GM23338 (cell line): ENCODE data around the gene MIDN. TPM values are rescaled to one million over a fixed set of nuclear protein-coding genes. Genes with fewer than 3 reads are reported as not detected.

Experiments used
- ATAC-seq: fragments of 200-7000 bp; cut with Tn5 transposase; 3 replicates; pipeline ENCODE4 v1.9.1; 2020
- DNase-seq: peaks from one replicate; pipeline ENCODE4 v3.0.0-alpha.2; 2015; ENCODE audit warnings: low spot score
- H2AFZ ChIP-seq: fragments of 200-600 bp; sonication (generic); 2 replicates; pipeline ENCODE4 v1.8.0; 2016; ENCODE audit warnings: antibody characterized with exemption, mild to moderate bottlenecking, moderate library complexity
- H3F3A ChIP-seq: fragments of 200-600 bp; sonication (generic); replicated peaks from 2 replicates; pipeline ENCODE4 v1.8.0; 2017; ENCODE audit warnings: antibody characterized with exemption, mixed run types, low read depth
- H3K27ac ChIP-seq: fragments of 200-600 bp; sonication (generic); 2 replicates; pipeline ENCODE4 v1.6.1; 2016; ENCODE audit warnings: low read depth
- H3K27me3 ChIP-seq: fragments of 200-600 bp; sonication (generic); 2 replicates; pipeline ENCODE4 v1.8.0; 2016; ENCODE audit warnings: mild to moderate bottlenecking, mixed run types, moderate library complexity; ENCODE audit not compliant: insufficient read depth
- H3K36me3 ChIP-seq: fragments of 200-600 bp; sonication (generic); 2 replicates; pipeline ENCODE4 v1.8.0; 2016; ENCODE audit warnings: mild to moderate bottlenecking; ENCODE audit not compliant: insufficient read depth
- H3K4me1 ChIP-seq: fragments of 200-600 bp; sonication (generic); 2 replicates; pipeline ENCODE4 v1.8.0; 2016; ENCODE audit warnings: mild to moderate bottlenecking, moderate library complexity; ENCODE audit not compliant: insufficient read depth
- H3K4me2 ChIP-seq: fragments of 200-600 bp; sonication (generic); 2 replicates; pipeline ENCODE4 v1.7.1; 2017; ENCODE audit warnings: mixed run types
- H3K4me3 ChIP-seq: fragments of 200-600 bp; sonication (generic); 2 replicates; pipeline ENCODE4 v1.6.1; 2016; ENCODE audit warnings: mixed run types
- H3K79me2 ChIP-seq: fragments of 200-600 bp; sonication (generic); replicated peaks from 2 replicates; pipeline ENCODE4 v1.8.0; 2017; ENCODE audit warnings: mild to moderate bottlenecking; ENCODE audit not compliant: insufficient read depth
- H3K9me2 ChIP-seq: fragments of 200-600 bp; sonication (generic); 2 replicates; pipeline ENCODE4 v1.8.0; 2017; ENCODE audit not compliant: insufficient read depth
- H4K20me1 ChIP-seq: fragments of 200-600 bp; sonication (generic); replicated peaks from 2 replicates; pipeline ENCODE4 v1.8.0; 2017; ENCODE audit warnings: mild to moderate bottlenecking; ENCODE audit not compliant: insufficient read depth
- H3K27ac Mint-ChIP-seq: 2 replicates; pipeline ENCODE4 v1.8.0; 2020; ENCODE audit warnings: inconsistent platforms, mild to moderate bottlenecking, moderate library complexity, mixed read lengths
- H3K27me3 Mint-ChIP-seq: 3 replicates; pipeline ENCODE4 v1.8.0; 2022; ENCODE audit warnings: low read depth, mild to moderate bottlenecking, moderate library complexity, mixed read lengths, inconsistent platforms; ENCODE audit not compliant: insufficient read depth, poor library complexity
- H3K36me3 Mint-ChIP-seq: 3 replicates; pipeline ENCODE4 v1.8.0; 2021; ENCODE audit warnings: low read depth, mild to moderate bottlenecking, inconsistent platforms, moderate library complexity, mixed read lengths
- H3K4me1 Mint-ChIP-seq: 3 replicates; pipeline ENCODE4 v1.8.0; 2020; ENCODE audit warnings: mild to moderate bottlenecking, inconsistent platforms, mixed read lengths
- H3K4me3 Mint-ChIP-seq: 3 replicates; pipeline ENCODE4 v1.8.0; 2021; ENCODE audit warnings: moderate library complexity, mild to moderate bottlenecking, inconsistent platforms, mixed read lengths
- H3K9me3 Mint-ChIP-seq: 3 replicates; pipeline ENCODE4 v1.8.0; 2020; ENCODE audit warnings: moderate library complexity, mild to moderate bottlenecking, inconsistent platforms, mixed read lengths
- CREB1 ChIP-seq: fragments of 250-450 bp; sonication (Bioruptor Pico); IDR thresholded peaks from 2 replicates; pipeline ENCODE4 v1.5.0; 2020; ENCODE audit warnings: low read depth, mild to moderate bottlenecking, moderate library complexity
- EZH2 ChIP-seq: fragments of 200-600 bp; sonication (generic); IDR thresholded peaks from one replicate; pipeline ENCODE4 v1.8.0; 2017; ENCODE audit warnings: antibody characterized with exemption, mild to moderate bottlenecking, low read depth; ENCODE audit not compliant: unreplicated experiment
- POLR2AphosphoS5 ChIP-seq: IDR thresholded peaks from 2 replicates; pipeline ENCODE4 v1.6.1; 2016; ENCODE audit warnings: antibody characterized with exemption, low read depth
- STAT1 ChIP-seq: IDR thresholded peaks from one replicate; pipeline ENCODE4 v1.6.1; 2016; ENCODE audit warnings: antibody characterized with exemption; ENCODE audit not compliant: unreplicated experiment
- long read RNA-seq: library from polyadenylated mRNA; unstranded; transcript quantifications from one replicate; pipeline ENCODE4 v2.0.0, GENCODE V29; 2020; ENCODE audit not compliant: unreplicated experiment
- polyA plus RNA-seq: library from polyadenylated mRNA; unstranded; fragments of >200 nt; fragmentation: Nextera tagmentation; extraction: Ambion mirVana; gene quantifications from 2 replicates; pipeline ENCODE4 v1.2.1, GENCODE V29; 2016
- total RNA-seq: library from RNA; depleted of rRNA; stranded (reverse); fragments of >200 nt; shearing (Covaris generic); gene quantifications from 2 replicates; pipeline ENCODE4 v1.2.3, GENCODE V29; 2014; rRNA removed
- TF ChIP-seq, protein P1 (sequence below), 2 experiments: fragments of 200-600 bp in 1 of 2; sonication (generic) in 1 of 2; conservative IDR thresholded peaks; 2 replicates each; pipeline versions ENCODE4 v1.5.1 to v1.6.1; 2016 to 2017; ENCODE audit warnings: antibody characterized with exemption in 2 of 2, low read depth in 2 of 2, mild to moderate bottlenecking in 2 of 2, moderate library complexity in 1 of 2
- TF ChIP-seq, protein P2 (sequence below): fragments of 250-450 bp; sonication (Bioruptor Pico); IDR thresholded peaks from 2 replicates; pipeline ENCODE4 v1.5.0; 2020; ENCODE audit warnings: mild to moderate bottlenecking, moderate library complexity

Gene MIDN
- total RNA-seq (84.5 and 113 TPM in 2 replicates), polyA plus RNA-seq (28.6 and 33.3 TPM in 2 replicates)
- long read RNA-seq, partial matches to known transcripts: 0 of 3 reads
- long read RNA-seq, other reads (novel, unspliced or antisense): 3 of 3 reads

DNA sequence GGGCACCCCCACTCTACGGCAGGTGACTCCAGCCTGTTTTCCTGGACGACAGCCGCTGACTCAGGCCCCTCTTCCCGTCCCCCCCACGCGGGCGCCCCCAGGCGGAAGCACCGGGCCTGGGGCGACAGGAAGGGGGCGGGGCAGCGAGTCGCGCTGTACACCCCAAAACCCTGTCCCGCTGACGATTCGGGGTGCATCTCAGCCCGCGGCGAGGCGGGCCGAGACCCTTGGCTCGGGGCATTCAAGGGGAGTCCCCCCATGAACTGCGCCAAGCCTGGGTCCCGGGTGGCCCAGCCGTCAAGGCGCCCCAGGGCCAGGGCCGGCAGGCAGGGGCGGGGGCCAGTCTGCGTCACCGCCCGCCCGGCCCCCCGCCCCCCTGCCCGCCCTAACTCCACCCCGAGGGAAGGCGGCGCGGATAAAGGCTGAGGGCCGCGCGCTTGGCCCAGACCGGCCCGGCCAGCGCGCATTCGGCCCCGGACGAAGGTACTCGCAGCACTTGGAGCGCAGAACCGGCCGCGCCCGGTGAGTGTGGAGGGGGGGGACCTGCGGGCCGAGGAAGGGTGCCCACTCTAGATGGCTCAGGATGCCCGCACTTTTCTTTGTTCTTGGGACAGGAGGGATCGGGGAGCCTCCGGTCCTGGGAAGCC, at the start of gene MIDN:
Gene MIDN, plus strand, starts transcription at position 445 of the 647 bp plus-strand sequence. CDS start 1,714 bp downstream, outside the sequence.
- peaks cover 24% of the 10 kb centered on the region; the same call in 2 of the 3 replicates for H3K36me3 Mint-ChIP-seq
- peak within 1 kb of the TSS; percentile 78 for H3K4me3 Mint-ChIP-seq
- no peaks in the 10 kb centered on the region for H3K27me3 ChIP-seq
- H3K4me1 Mint-ChIP-seq: peaks cover 5% of the 10 kb centered on the region; the same call in 2 of the 3 replicates
- H3K4me1 ChIP-seq: peaks cover 3% of the 10 kb centered on the region; the same call in 1 of the 2 replicates
- peak within 1 kb of the TSS; percentile 94 for H3K27ac ChIP-seq
- H4K20me1 ChIP-seq: peaks cover 11% of the 10 kb centered on the region
- no peaks in the 10 kb centered on the region for H3K9me2 ChIP-seq
- TF ChIP-seq EZH2 (no peak), POLR2AphosphoS5 (peak; percentile 93), CREB1 (CRISPR knock-in tag) (peak; percentile 76), STAT1 (no peak)
- TF ChIP-seq, protein P1, sequence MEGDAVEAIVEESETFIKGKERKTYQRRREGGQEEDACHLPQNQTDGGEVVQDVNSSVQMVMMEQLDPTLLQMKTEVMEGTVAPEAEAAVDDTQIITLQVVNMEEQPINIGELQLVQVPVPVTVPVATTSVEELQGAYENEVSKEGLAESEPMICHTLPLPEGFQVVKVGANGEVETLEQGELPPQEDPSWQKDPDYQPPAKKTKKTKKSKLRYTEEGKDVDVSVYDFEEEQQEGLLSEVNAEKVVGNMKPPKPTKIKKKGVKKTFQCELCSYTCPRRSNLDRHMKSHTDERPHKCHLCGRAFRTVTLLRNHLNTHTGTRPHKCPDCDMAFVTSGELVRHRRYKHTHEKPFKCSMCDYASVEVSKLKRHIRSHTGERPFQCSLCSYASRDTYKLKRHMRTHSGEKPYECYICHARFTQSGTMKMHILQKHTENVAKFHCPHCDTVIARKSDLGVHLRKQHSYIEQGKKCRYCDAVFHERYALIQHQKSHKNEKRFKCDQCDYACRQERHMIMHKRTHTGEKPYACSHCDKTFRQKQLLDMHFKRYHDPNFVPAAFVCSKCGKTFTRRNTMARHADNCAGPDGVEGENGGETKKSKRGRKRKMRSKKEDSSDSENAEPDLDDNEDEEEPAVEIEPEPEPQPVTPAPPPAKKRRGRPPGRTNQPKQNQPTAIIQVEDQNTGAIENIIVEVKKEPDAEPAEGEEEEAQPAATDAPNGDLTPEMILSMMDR (conservative IDR thresholded peaks at IDR 0.05; ENCODE audit: low read depth in 2 of 2): peak; percentile 37 to 64
- TF ChIP-seq, protein P2, sequence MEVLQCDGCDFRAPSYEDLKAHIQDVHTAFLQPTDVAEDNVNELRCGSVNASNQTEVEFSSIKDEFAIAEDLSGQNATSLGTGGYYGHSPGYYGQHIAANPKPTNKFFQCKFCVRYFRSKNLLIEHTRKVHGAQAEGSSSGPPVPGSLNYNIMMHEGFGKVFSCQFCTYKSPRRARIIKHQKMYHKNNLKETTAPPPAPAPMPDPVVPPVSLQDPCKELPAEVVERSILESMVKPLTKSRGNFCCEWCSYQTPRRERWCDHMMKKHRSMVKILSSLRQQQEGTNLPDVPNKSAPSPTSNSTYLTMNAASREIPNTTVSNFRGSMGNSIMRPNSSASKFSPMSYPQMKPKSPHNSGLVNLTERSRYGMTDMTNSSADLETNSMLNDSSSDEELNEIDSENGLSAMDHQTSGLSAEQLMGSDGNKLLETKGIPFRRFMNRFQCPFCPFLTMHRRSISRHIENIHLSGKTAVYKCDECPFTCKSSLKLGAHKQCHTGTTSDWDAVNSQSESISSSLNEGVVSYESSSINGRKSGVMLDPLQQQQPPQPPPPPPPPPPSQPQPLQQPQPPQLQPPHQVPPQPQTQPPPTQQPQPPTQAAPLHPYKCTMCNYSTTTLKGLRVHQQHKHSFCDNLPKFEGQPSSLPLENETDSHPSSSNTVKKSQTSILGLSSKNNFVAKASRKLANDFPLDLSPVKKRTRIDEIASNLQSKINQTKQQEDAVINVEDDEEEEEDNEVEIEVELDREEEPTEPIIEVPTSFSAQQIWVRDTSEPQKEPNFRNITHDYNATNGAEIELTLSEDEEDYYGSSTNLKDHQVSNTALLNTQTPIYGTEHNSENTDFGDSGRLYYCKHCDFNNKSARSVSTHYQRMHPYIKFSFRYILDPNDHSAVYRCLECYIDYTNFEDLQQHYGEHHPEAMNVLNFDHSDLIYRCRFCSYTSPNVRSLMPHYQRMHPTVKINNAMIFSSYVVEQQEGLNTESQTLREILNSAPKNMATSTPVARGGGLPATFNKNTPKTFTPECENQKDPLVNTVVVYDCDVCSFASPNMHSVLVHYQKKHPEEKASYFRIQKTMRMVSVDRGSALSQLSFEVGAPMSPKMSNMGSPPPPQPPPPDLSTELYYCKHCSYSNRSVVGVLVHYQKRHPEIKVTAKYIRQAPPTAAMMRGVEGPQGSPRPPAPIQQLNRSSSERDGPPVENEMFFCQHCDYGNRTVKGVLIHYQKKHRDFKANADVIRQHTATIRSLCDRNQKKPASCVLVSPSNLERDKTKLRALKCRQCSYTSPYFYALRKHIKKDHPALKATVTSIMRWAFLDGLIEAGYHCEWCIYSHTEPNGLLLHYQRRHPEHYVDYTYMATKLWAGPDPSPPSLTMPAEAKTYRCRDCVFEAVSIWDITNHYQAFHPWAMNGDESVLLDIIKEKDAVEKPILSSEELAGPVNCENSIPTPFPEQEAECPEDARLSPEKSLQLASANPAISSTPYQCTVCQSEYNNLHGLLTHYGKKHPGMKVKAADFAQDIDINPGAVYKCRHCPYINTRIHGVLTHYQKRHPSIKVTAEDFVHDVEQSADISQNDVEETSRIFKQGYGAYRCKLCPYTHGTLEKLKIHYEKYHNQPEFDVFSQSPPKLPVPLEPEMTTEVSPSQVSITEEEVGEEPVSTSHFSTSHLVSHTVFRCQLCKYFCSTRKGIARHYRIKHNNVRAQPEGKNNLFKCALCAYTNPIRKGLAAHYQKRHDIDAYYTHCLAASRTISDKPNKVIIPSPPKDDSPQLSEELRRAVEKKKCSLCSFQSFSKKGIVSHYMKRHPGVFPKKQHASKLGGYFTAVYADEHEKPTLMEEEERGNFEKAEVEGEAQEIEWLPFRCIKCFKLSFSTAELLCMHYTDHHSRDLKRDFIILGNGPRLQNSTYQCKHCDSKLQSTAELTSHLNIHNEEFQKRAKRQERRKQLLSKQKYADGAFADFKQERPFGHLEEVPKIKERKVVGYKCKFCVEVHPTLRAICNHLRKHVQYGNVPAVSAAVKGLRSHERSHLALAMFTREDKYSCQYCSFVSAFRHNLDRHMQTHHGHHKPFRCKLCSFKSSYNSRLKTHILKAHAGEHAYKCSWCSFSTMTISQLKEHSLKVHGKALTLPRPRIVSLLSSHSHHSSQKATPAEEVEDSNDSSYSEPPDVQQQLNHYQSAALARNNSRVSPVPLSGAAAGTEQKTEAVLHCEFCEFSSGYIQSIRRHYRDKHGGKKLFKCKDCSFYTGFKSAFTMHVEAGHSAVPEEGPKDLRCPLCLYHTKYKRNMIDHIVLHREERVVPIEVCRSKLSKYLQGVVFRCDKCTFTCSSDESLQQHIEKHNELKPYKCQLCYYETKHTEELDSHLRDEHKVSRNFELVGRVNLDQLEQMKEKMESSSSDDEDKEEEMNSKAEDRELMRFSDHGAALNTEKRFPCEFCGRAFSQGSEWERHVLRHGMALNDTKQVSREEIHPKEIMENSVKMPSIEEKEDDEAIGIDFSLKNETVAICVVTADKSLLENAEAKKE (CRISPR knock-in tag): no peak
- peaks cover 16% of the 10 kb centered on the region for H3K27me3 Mint-ChIP-seq
- H3K36me3 ChIP-seq: no peaks in the 10 kb centered on the region
- no peak within 1 kb of the TSS for H2AFZ ChIP-seq
- H3K4me2 ChIP-seq: peak within 1 kb of the TSS; percentile 78
- peak within 1 kb of the TSS; percentile 96 for H3K27ac Mint-ChIP-seq
- peaks cover 9% of the 10 kb centered on the region for H3F3A ChIP-seq
- peak; percentile 84 for DNase-seq
- peak within 1 kb of the TSS; percentile 84 for H3K4me3 ChIP-seq
- ATAC-seq: peak; percentile 26
- no peaks in the 10 kb centered on the region; the same call in 2 of the 3 replicates for H3K9me3 Mint-ChIP-seq
- H3K79me2 ChIP-seq: peaks cover 26% of the 10 kb centered on the region
